Skin of body (tissue), 2 donors: ENCODE results near the gene LAMA3. TPM values are rescaled to one million over a fixed set of nuclear protein-coding genes. Genes with fewer than 3 reads are reported as not detected.

Source experiments
- DNase-seq: peaks from one replicate; lab custom pipeline; 2025; lab: John Stamatoyannopoulos, UW
- total RNA-seq: library from RNA; depleted of rRNA; stranded (reverse); fragments of >200 nt; gene quantifications from one replicate; pipeline ENCODE4 v1.2.3, GENCODE V29; 2014

The LAMA3 gene
- total RNA-seq, 1 donor from 2014 or later, result 60.6 TPM

GRCh38 chr18:23845988-23846630 is 156.9 kb downstream of the LAMA3 start:
- no peak for DNase-seq

GRCh38 chr18:23847321-23847986 is 158.2 kb downstream of the LAMA3 start:
- no peak for DNase-seq

GRCh38 chr18:23849141-23849540 is 159.9 kb downstream of the LAMA3 start:
- DNase-seq, result no peak

- DNase-seq, result no peak
Observed at GRCh38 chr18:23850215-23850614, 161.0 kb downstream of the LAMA3 start.

- no peak for DNase-seq
Observed at GRCh38 chr18:23851470-23852002, 162.3 kb downstream of the LAMA3 start.

GRCh38 chr18:23852236-23853045 is 163.2 kb downstream of the LAMA3 start:
- DNase-seq, result no peak

GRCh38 chr18:23853448-23854195 is 164.4 kb downstream of the LAMA3 start:
- no peak for DNase-seq

- no peak for DNase-seq
Observed at GRCh38 chr18:23855721-23856120, 166.5 kb downstream of the LAMA3 start.

GRCh38 chr18:23856466-23857163 is 167.4 kb downstream of the LAMA3 start:
- DNase-seq, result no peak

- no peak for DNase-seq
Observed at GRCh38 chr18:23857164-23857552, 167.9 kb downstream of the LAMA3 start.

- no peak for DNase-seq
Observed at GRCh38 chr18:23857756-23858155, 168.5 kb downstream of the LAMA3 start.

GRCh38 chr18:23859466-23860336 is 170.4 kb downstream of the LAMA3 start:
- no peak for DNase-seq

- DNase-seq, result no peak
Observed at GRCh38 chr18:23861326-23861725, 172.1 kb downstream of the LAMA3 start.

- no peak for DNase-seq
Observed at GRCh38 chr18:23861805-23862470, 172.7 kb downstream of the LAMA3 start.

- no peak for DNase-seq
Observed at GRCh38 chr18:23864624-23865023, 175.4 kb downstream of the LAMA3 start.

- DNase-seq, result no peak
Observed at GRCh38 chr18:23867006-23867405, 177.8 kb downstream of the LAMA3 start.

- no peak for DNase-seq
Observed at GRCh38 chr18:23868136-23868785, 179.0 kb downstream of the LAMA3 start.

- DNase-seq, result no peak
Observed at GRCh38 chr18:23870676-23871380, 181.6 kb downstream of the LAMA3 start.
